ENCODE data around the gene CAMKMT.

- TF ChIP-seq, protein P1, sequence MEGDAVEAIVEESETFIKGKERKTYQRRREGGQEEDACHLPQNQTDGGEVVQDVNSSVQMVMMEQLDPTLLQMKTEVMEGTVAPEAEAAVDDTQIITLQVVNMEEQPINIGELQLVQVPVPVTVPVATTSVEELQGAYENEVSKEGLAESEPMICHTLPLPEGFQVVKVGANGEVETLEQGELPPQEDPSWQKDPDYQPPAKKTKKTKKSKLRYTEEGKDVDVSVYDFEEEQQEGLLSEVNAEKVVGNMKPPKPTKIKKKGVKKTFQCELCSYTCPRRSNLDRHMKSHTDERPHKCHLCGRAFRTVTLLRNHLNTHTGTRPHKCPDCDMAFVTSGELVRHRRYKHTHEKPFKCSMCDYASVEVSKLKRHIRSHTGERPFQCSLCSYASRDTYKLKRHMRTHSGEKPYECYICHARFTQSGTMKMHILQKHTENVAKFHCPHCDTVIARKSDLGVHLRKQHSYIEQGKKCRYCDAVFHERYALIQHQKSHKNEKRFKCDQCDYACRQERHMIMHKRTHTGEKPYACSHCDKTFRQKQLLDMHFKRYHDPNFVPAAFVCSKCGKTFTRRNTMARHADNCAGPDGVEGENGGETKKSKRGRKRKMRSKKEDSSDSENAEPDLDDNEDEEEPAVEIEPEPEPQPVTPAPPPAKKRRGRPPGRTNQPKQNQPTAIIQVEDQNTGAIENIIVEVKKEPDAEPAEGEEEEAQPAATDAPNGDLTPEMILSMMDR (IDR thresholded peaks at IDR 0.05): no peak
- no peak for TF ChIP-seq EZH2 (IDR thresholded peaks at IDR 0.05; ENCODE audit: borderline replicate concordance, insufficient read depth, low read depth, low read length, poor library complexity, severe bottlenecking)
Measured at GRCh38 chr2:44321360-44321759, 40.4 kb upstream of the CAMKMT start.

Data from B cell (primary cell).